NOMO-1 treated with dmso at 0.1 percent for 144 hours (cell line): ENCODE measurements around the gene RAB21.
"Not testable (repeated sequence)": the region's sequence is repeated elsewhere in the genome, so short reads cannot be mapped to it uniquely, and the experiment has no call there.

Source experiments
- DNase-seq: peaks from one replicate; lab custom pipeline; 2025; ENCODE audit not compliant: unreplicated experiment; lab: John Stamatoyannopoulos, UW

Gene RAB21

GRCh38 chr12:71749666-71750065, 5.0 kb upstream of the RAB21 start:
- no peak for DNase-seq

GRCh38 chr12:71752891-71753290, 1.8 kb upstream of the RAB21 start:
- DNase-seq = no peak

- DNase-seq = peak; percentile 15
These were observed 656 bp downstream of the RAB21 start for GRCh38 chr12:71755146-71755892.

- DNase-seq = no peak
These were observed 1.5 kb downstream of the RAB21 start for GRCh38 chr12:71756054-71756690.

GRCh38 chr12:71759941-71760340, 5.3 kb downstream of the RAB21 start:
- no peak for DNase-seq

- DNase-seq = no peak
These were observed 5.8 kb downstream of the RAB21 start for GRCh38 chr12:71760471-71760870.

- DNase-seq = not testable (repeated sequence)
These were observed 6.7 kb downstream of the RAB21 start for GRCh38 chr12:71761354-71761753.

- DNase-seq = no peak
These were observed 9.2 kb downstream of the RAB21 start for GRCh38 chr12:71763677-71764379.

GRCh38 chr12:71764587-71765321, 10.1 kb downstream of the RAB21 start:
- no peak for DNase-seq

GRCh38 chr12:71766202-71766601, 11.5 kb downstream of the RAB21 start:
- no peak for DNase-seq

- DNase-seq = no peak
These were observed 12.5 kb downstream of the RAB21 start for GRCh38 chr12:71767183-71767582.

GRCh38 chr12:71768900-71769299, 14.2 kb downstream of the RAB21 start:
- no peak for DNase-seq

- DNase-seq = no peak
These were observed 16.4 kb downstream of the RAB21 start for GRCh38 chr12:71771069-71771468.

- no peak for DNase-seq
These were observed 18.1 kb downstream of the RAB21 start for GRCh38 chr12:71772735-71773134.

- DNase-seq = peak; percentile 5
These were observed 25.7 kb downstream of the RAB21 start for GRCh38 chr12:71780237-71780822.

- DNase-seq = peak; percentile 15
These were observed 27.4 kb downstream of the RAB21 start for GRCh38 chr12:71782017-71782416.

GRCh38 chr12:71786829-71787228, 32.2 kb downstream of the RAB21 start:
- peak; percentile 5 for DNase-seq

- peak; percentile 54 for DNase-seq
These were observed 32.9 kb downstream of the RAB21 start for GRCh38 chr12:71787580-71787979.

- no peak for DNase-seq
These were observed 35.7 kb downstream of the RAB21 start for GRCh38 chr12:71790331-71790730.

GRCh38 chr12:71791473-71792150, 36.9 kb downstream of the RAB21 start:
- no peak for DNase-seq
